A549 (cell line): ENCODE measurements around the gene ALCAM. TPM values are rescaled to one million over a fixed set of nuclear protein-coding genes. Genes with fewer than 3 reads are reported as not detected.
"Not testable (repeated sequence)": the region's sequence is repeated elsewhere in the genome, so short reads cannot be mapped to it uniquely, and the experiment has no call there.

Experiments
- ATAC-seq, 2 experiments: fragments of 200-7000 bp in 1 of 2; fragments of >200 bp in 1 of 2; cut with Nextera tagmentation in 1 of 2; cut with Tn5 transposase in 1 of 2; 3 replicates each; pipeline versions ENCODE4 v1.8.0 to v1.9.1; 2018 to 2020; ENCODE audit warnings: mild to moderate bottlenecking in 1 of 2, moderate library complexity in 1 of 2
- CTCF ChIA-PET: fragments of 300-600 bp; sonication (Branson Sonifier 250); formaldehyde crosslinking; extraction: SDS; loops from one replicate; lab custom pipeline; 2021; ENCODE audit warnings: antibody characterized with exemption, inconsistent platforms; lab: Yijun Ruan, JAX
- POLR2A ChIA-PET: fragments of 350-600 bp; formaldehyde crosslinking; extraction: SDS; loops from one replicate; lab custom pipeline; 2021; ENCODE audit warnings: antibody characterized with exemption, inconsistent platforms; lab: Yijun Ruan, JAX
- DNase-seq, 2 experiments: peaks; one replicate each; pipeline versions ENCODE4 v3.0.0 to v3.0.0-alpha.2; 2011 to 2016; ENCODE audit warnings: low read depth in 1 of 2, low spot score in 1 of 2
- FAIRE-seq: peaks from 2 replicates; lab custom pipeline; 2011; peaks lifted over from hg19 to GRCh38; lab: Jason Lieb, UNC
- H3K27ac ChIP-seq, 2 experiments: fragments of >200 bp; sonication (Bioruptor Twin); formaldehyde crosslinking; 3 replicates each; pipeline ENCODE4 v1.5.1; 2016 to 2017
- H3K4me1 ChIP-seq: fragments of >200 bp; sonication (Bioruptor Twin); formaldehyde crosslinking; 3 replicates; pipeline ENCODE4 v1.6.1; 2016
- H3K4me2 ChIP-seq: fragments of >200 bp; sonication (Bioruptor Twin); formaldehyde crosslinking; 3 replicates; pipeline ENCODE4 v1.6.1; 2016
- H3K4me3 ChIP-seq: fragments of >200 bp; sonication (Bioruptor Twin); formaldehyde crosslinking; 3 replicates; pipeline ENCODE4 v1.5.1; 2016
- H3K9me3 ChIP-seq: fragments of >200 bp; sonication (Bioruptor Twin); formaldehyde crosslinking; 3 replicates; pipeline ENCODE4 v1.6.1; 2016
- BHLHE40 ChIP-seq: IDR thresholded peaks from 2 replicates; pipeline ENCODE4 v1.6.1; 2012; ENCODE audit warnings: low read depth, low read length, inconsistent platforms
- CBX2 ChIP-seq: fragments of 200-600 bp; sonication (generic); IDR thresholded peaks from 2 replicates; pipeline ENCODE4 v1.6.1; 2016; ENCODE audit warnings: low read depth, mild to moderate bottlenecking, borderline replicate concordance
- CBX8 ChIP-seq: fragments of 200-600 bp; sonication (generic); IDR thresholded peaks from 2 replicates; pipeline ENCODE4 v1.6.1; 2016
- EHMT2 ChIP-seq: fragments of 200-600 bp; sonication (generic); IDR thresholded peaks from 2 replicates; pipeline ENCODE4 v1.6.1; 2016; ENCODE audit warnings: antibody characterized with exemption, low read depth, mild to moderate bottlenecking, moderate library complexity
- FOSB ChIP-seq: fragments of 250-450 bp; sonication (Bioruptor Pico); IDR thresholded peaks from 2 replicates; pipeline ENCODE4 v1.5.0; 2020; ENCODE audit warnings: mild to moderate bottlenecking, moderate library complexity
- HEYL ChIP-seq: fragments of 250-450 bp; sonication (Bioruptor Pico); IDR thresholded peaks from 2 replicates; pipeline ENCODE4 v1.8.0; 2021; ENCODE audit warnings: mild to moderate bottlenecking, moderate library complexity
- JUNB ChIP-seq: fragments of >200 bp; sonication (Bioruptor Twin); formaldehyde crosslinking; IDR thresholded peaks from 2 replicates; pipeline ENCODE4 v1.6.1; 2016
- MYC ChIP-seq: IDR thresholded peaks from 2 replicates; pipeline ENCODE4 v1.6.1; 2012; ENCODE audit warnings: mild to moderate bottlenecking, inconsistent platforms, low read length, improper control_type of control experiment, borderline replicate concordance
- NPAS2 ChIP-seq: fragments of 250-450 bp; sonication (Bioruptor Pico); IDR thresholded peaks from 2 replicates; pipeline ENCODE4 v1.8.0; 2022; ENCODE audit warnings: mild to moderate bottlenecking, moderate library complexity, borderline replicate concordance
- PHF8 ChIP-seq: fragments of 200-600 bp; sonication (generic); IDR thresholded peaks from 2 replicates; pipeline ENCODE4 v1.6.1; 2016; ENCODE audit warnings: low read depth, mild to moderate bottlenecking, antibody characterized with exemption, moderate library complexity, borderline replicate concordance
- SMC3 ChIP-seq: fragments of >200 bp; sonication (Bioruptor Twin); formaldehyde crosslinking; IDR thresholded peaks from 3 replicates; pipeline ENCODE4 v1.6.1; 2018; ENCODE audit warnings: inconsistent platforms
- TFCP2L1 ChIP-seq: fragments of 250-450 bp; sonication (Bioruptor Pico); IDR thresholded peaks from 2 replicates; pipeline ENCODE4 v1.5.0; 2021; ENCODE audit warnings: mild to moderate bottlenecking
- ZC3H11A ChIP-seq: fragments of 450-650 bp; IDR thresholded peaks from 2 replicates; pipeline ENCODE4 v1.6.1; 2014; ENCODE audit warnings: antibody characterized with exemption, mild to moderate bottlenecking
- WGBS: methylation state at CpG from one replicate; pipeline ENCODE4 v1.1.6; 2017; ENCODE audit errors: missing lambda C conversion rate; 5-methylcytosine and 5-hydroxymethylcytosine counted together
- polyA plus RNA-seq, 4 experiments: library from polyadenylated mRNA; depleted of rRNA in 3 of 4; stranded (reverse); fragments of >200 nt; fragmentation: RNase III in 1 of 4; extraction: RNeasy Plus Mini Kit Qiagen cat#74134 plus additional on column Dnase treatment in 1 of 4; gene quantifications; 2 replicates in 3 of 4; 3 replicates in 1 of 4; pipeline ENCODE4 v1.2.3, GENCODE V29; 2011 to 2017
- TF ChIP-seq, protein P1 (sequence below): fragments of 450-650 bp; IDR thresholded peaks from 2 replicates; pipeline ENCODE4 v1.6.1; 2014; ENCODE audit warnings: antibody characterized with exemption
- TF ChIP-seq, protein P2 (sequence below): IDR thresholded peaks from 2 replicates; pipeline ENCODE4 v1.6.1; 2012
- TF ChIP-seq, protein P3 (sequence below): fragments of 250-450 bp; sonication (Bioruptor Pico); IDR thresholded peaks from 2 replicates; pipeline ENCODE4 v1.5.0; 2021; ENCODE audit warnings: mild to moderate bottlenecking, moderate library complexity, borderline replicate concordance
- TF ChIP-seq, protein P4 (sequence below): IDR thresholded peaks from 2 replicates; pipeline ENCODE4 v1.6.1; 2012; ENCODE audit warnings: low read depth, borderline replicate concordance
- TF ChIP-seq, protein P5 (sequence below): fragments of >200 bp; sonication (Bioruptor Twin); formaldehyde crosslinking; IDR thresholded peaks from 3 replicates; pipeline ENCODE4 v1.5.1; 2016

ALCAM gene
- polyA plus RNA-seq, 2 of the 4 experiments (the other 2 are of a cell fraction) = 57.1 to 145 TPM

DNA sequence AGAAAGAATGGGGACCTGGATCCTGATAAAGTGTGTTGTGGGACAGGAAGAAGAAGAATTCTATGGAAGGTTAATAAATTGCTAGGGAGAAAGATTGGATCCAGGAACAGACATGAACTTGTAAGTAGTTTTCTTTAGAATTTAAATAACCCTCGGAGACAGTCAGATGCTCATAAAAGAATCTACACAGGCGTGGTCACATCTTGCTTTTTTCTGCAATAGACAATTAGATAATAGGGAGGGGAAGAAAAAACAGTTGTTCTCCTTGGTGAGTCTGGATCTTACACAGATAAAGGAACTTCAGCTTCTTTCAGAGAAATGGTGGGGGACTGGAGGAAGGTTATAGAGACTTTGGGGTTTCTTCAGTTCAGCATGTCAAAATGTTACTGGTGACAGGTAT, 232.6 kb downstream of the ALCAM start:
- WGBS = 83% methylated on average over 2 of the region's 2 CpGs
- CTCF ChIA-PET = no interaction called here

DNA sequence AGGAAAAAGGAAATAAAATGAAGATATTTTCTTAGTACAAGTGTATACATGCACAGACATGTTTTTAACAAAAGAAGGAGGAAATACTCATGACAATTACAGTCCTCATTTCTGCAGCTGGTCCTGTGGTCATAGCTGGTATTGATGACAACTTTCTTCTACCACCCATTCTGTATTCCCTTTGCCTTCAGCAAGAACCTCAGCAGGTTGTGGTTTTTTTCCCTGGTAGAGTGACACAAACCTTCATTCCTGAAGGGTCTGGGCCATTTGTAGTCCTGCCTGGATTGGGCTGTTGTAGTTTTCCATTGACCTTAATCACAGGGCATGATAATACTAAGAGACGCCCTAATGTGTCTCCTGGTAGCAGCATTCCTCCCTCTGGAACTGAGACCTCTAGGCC, 235.0 kb downstream of the ALCAM start:
- CTCF ChIA-PET, H3K4me3 ChIP-seq: not testable (repeated sequence)

More for the DNA sequence above, 232.6 kb downstream of the ALCAM start:
- TF ChIP-seq BHLHE40 (no peak), EHMT2 (no peak), TFCP2L1 (CRISPR knock-in tag) (no peak), PHF8 (no peak), ZC3H11A (no peak), HEYL (CRISPR knock-in tag) (no peak), CBX8 (no peak), JUNB (no peak), SMC3 (no peak), FOSB (CRISPR knock-in tag) (no peak), CBX2 (no peak), NPAS2 (no peak), MYC (no peak)
- TF ChIP-seq, protein P1, sequence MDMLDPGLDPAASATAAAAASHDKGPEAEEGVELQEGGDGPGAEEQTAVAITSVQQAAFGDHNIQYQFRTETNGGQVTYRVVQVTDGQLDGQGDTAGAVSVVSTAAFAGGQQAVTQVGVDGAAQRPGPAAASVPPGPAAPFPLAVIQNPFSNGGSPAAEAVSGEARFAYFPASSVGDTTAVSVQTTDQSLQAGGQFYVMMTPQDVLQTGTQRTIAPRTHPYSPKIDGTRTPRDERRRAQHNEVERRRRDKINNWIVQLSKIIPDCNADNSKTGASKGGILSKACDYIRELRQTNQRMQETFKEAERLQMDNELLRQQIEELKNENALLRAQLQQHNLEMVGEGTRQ = no peak
- TF ChIP-seq, protein P2, sequence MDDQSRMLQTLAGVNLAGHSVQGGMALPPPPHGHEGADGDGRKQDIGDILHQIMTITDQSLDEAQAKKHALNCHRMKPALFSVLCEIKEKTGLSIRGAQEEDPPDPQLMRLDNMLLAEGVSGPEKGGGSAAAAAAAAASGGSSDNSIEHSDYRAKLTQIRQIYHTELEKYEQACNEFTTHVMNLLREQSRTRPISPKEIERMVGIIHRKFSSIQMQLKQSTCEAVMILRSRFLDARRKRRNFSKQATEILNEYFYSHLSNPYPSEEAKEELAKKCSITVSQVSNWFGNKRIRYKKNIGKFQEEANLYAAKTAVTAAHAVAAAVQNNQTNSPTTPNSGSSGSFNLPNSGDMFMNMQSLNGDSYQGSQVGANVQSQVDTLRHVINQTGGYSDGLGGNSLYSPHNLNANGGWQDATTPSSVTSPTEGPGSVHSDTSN = no peak
- TF ChIP-seq, protein P3, sequence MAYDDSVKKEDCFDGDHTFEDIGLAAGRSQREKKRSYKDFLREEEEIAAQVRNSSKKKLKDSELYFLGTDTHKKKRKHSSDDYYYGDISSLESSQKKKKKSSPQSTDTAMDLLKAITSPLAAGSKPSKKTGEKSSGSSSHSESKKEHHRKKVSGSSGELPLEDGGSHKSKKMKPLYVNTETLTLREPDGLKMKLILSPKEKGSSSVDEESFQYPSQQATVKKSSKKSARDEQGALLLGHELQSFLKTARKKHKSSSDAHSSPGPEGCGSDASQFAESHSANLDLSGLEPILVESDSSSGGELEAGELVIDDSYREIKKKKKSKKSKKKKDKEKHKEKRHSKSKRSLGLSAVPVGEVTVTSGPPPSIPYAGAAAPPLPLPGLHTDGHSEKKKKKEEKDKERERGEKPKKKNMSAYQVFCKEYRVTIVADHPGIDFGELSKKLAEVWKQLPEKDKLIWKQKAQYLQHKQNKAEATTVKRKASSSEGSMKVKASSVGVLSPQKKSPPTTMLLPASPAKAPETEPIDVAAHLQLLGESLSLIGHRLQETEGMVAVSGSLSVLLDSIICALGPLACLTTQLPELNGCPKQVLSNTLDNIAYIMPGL = no peak
- TF ChIP-seq, protein P4, sequence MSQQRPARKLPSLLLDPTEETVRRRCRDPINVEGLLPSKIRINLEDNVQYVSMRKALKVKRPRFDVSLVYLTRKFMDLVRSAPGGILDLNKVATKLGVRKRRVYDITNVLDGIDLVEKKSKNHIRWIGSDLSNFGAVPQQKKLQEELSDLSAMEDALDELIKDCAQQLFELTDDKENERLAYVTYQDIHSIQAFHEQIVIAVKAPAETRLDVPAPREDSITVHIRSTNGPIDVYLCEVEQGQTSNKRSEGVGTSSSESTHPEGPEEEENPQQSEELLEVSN = no peak
- TF ChIP-seq, protein P5, sequence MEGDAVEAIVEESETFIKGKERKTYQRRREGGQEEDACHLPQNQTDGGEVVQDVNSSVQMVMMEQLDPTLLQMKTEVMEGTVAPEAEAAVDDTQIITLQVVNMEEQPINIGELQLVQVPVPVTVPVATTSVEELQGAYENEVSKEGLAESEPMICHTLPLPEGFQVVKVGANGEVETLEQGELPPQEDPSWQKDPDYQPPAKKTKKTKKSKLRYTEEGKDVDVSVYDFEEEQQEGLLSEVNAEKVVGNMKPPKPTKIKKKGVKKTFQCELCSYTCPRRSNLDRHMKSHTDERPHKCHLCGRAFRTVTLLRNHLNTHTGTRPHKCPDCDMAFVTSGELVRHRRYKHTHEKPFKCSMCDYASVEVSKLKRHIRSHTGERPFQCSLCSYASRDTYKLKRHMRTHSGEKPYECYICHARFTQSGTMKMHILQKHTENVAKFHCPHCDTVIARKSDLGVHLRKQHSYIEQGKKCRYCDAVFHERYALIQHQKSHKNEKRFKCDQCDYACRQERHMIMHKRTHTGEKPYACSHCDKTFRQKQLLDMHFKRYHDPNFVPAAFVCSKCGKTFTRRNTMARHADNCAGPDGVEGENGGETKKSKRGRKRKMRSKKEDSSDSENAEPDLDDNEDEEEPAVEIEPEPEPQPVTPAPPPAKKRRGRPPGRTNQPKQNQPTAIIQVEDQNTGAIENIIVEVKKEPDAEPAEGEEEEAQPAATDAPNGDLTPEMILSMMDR = no peak
- Histone ChIP-seq H3K27ac (no peak overlapping the region), H3K9me3 (no peaks in the 10 kb centered on the region), H3K4me3 (no peak overlapping the region), H3K4me2 (no peak overlapping the region), H3K4me1 (peaks cover 5% of the 10 kb centered on the region; the same call in 1 of the 3 replicates)
- ATAC-seq (no peak), FAIRE-seq (no peak), DNase-seq (no peak)
- POLR2A ChIA-PET = no interaction called here

DNA sequence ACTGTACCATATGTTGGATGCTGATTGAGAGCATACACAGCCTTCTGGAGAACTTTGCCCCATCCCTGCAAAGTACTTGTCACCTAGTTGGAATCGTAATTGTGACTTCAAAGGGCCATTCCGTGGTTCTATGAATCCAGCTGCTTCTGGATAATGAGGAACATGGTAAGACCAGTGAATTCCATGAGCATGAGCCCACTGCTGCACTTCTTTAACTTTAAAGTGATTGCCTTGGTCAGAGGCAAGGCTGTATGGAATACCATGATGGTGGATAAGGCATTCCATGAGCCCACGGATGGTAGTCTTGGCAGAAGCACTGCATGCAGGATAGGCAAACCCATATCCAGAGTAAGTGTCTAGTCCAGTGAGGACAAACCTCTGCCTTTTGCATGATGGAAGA, 235.6 kb downstream of the ALCAM start:
- DNase-seq, CTCF ChIA-PET, H3K27ac ChIP-seq, H3K9me3 ChIP-seq, ATAC-seq, H3K4me3 ChIP-seq, H3K4me2 ChIP-seq, POLR2A ChIA-PET, FAIRE-seq, H3K4me1 ChIP-seq: not testable (repeated sequence)
- 55% methylated on average over 3 of the region's 3 CpGs for WGBS

More for the DNA sequence above, 235.0 kb downstream of the ALCAM start:
- DNase-seq, FAIRE-seq, H3K9me3 ChIP-seq, POLR2A ChIA-PET, H3K27ac ChIP-seq, H3K4me1 ChIP-seq, ATAC-seq, H3K4me2 ChIP-seq: not testable (repeated sequence)
- WGBS = 87% methylated on average over 1 of the region's 1 CpG

DNA sequence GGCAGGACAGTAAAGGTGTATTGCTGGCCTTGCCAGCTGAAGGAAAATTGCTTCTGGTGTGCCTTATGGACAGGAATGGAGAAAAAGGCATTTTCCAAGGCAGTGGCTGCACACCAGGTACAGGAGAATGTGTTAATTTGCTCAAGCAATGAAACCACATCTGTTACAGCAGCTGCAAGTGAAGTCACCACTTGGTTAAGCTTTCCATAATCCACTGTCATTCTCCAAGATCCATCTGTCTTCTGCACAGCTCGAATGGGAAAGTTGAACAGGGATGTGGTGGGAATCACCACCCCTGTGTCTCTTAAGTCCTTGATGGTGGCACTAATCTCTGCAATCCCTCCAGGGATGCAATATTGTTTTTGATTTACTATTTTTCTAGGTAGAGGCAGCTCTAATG, 236.8 kb downstream of the ALCAM start:
- CTCF ChIA-PET, H3K4me3 ChIP-seq, H3K9me3 ChIP-seq, POLR2A ChIA-PET, FAIRE-seq, ATAC-seq, H3K4me2 ChIP-seq, H3K27ac ChIP-seq, DNase-seq, H3K4me1 ChIP-seq: not testable (repeated sequence)
- 9% methylated on average over 1 of the region's 1 CpG for WGBS
